Measurements from ENCODE around the gene MED26.

The MED26 gene

GRCh38 chr19:16542045-16542909, 85.7 kb downstream of the MED26 start, which contains the start of gene CHERP:
Gene CHERP (minus strand): TSS chr19:16542437. CDS start chr19:16542378, 59 bp downstream.
- peak; percentile 91 to 93 for DNase-seq (ENCODE audit: low read depth in 2 of 2)

GRCh38 chr19:16541526-16542044, 86.4 kb downstream of the MED26 start:
- DNase-seq (ENCODE audit: low read depth in 2 of 2) = no peak

- DNase-seq (ENCODE audit: low read depth in 2 of 2) = no peak
These were observed 87.1 kb downstream of the MED26 start for GRCh38 chr19:16540948-16541347.

DNA sequence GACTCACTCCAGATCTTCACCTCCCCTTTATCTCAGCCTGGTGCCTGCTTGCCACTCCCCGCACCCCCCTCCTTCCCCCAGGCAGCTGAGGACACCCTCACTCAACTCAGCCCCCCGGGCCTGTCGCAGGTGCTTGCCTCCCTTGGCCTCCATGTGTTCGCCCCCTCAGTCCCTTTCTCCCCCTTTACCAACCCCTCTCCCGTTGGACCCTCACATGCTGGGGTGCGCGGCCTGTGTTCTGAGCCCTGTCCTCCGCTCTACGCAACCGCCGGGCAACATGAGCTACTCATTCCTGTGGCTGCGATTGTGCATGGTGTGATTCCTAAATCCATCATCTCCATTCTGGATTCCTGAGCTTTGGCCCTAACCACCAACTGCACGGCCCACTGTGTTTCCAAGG, 90.9 kb downstream of the MED26 start:
- no peak for DNase-seq (ENCODE audit: low read depth in 2 of 2)

DNA sequence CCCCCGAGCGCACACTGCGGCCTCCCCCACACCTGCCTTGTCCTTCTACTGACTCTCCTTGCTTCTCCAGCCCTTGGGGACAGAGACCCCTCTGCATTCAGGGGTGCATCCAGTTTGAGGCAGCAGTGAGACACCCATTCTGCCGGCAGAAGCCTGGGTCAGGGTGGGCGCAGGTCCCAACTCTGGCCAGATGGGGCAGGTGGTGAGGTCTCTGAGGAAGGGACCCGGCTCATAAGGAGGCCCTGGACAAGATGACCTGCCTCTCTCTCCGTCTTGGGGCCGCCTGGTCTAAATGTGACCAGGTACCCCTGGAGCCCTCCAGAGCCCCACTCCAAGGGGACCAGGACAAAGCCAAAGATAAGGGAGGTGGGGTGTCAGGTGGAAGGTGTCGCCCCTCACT, 91.9 kb downstream of the MED26 start:
- no peak for DNase-seq (ENCODE audit: low read depth in 2 of 2)

DNA sequence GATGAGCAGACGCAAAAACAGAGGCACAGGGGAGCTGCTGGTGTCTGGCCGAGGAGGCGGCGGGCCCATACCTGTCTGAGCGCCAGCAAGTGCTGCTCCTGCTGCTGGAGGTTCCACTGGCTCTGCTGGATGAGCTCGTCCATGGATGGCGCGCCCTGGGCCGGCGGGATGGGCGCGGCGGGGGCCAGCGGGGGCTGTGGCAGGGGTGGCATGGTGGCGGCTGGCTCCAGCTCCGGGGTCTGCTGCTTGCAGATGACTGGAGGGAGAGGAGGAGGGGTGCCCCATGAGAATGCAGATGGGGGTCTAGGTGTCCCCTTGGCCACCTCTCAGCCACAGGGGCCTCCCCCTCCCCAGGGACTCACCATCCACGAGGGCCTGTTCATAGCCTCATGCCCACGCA, 92.6 kb downstream of the MED26 start:
- DNase-seq (ENCODE audit: low read depth in 2 of 2) = no peak

- DNase-seq (ENCODE audit: low read depth in 2 of 2) = no peak
These were observed 95.4 kb downstream of the MED26 start for GRCh38 chr19:16532440-16533234.

GRCh38 chr19:16531380-16531669, 96.7 kb downstream of the MED26 start:
- DNase-seq (ENCODE audit: low read depth in 2 of 2) = no peak

DNA sequence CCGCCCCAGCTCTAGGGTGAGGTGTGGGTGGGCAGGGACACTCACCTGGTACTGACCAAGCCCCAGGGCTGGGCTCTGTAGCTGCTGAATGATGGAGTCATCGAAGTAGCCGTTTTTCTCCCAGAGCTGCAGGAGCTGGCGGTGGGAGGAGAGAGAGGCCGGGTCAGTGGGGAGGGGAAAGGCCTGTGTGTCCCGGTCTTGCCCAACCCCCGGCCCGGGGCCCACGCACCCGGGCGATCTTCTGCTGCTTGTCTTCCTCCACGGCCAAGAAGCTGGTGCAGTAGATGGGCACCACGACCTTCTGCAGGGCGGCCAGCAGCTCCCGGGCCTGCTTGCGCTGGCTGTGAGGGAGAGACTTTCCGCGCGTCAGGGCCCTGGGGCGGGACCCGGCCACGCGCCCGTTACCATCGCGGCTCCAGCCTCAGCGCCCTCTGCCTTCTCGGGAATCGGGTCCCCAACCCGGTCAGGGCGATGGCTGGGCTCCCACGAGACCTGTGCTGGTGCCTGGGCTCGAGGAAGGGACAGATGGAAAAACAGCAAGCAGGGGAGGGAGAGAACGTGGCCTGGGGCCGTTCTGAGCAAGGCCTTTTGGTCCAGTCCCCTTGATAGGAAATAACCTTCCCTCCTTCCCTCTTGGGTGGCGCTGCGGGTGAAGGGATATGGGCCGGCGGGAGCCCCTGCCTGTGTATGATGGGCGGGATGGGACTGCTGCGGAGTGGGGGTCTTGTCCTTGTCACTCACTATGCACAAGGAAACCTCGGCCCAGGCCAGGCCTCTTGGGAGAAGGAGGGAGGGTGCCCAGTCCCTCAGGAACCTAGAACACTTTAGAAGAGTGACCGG, 97.2 kb downstream of the MED26 start:
- no peak for DNase-seq (ENCODE audit: low read depth in 2 of 2)

GRCh38 chr19:16529466-16530144, 98.4 kb downstream of the MED26 start:
- no peak for DNase-seq (ENCODE audit: low read depth in 2 of 2)

DNA sequence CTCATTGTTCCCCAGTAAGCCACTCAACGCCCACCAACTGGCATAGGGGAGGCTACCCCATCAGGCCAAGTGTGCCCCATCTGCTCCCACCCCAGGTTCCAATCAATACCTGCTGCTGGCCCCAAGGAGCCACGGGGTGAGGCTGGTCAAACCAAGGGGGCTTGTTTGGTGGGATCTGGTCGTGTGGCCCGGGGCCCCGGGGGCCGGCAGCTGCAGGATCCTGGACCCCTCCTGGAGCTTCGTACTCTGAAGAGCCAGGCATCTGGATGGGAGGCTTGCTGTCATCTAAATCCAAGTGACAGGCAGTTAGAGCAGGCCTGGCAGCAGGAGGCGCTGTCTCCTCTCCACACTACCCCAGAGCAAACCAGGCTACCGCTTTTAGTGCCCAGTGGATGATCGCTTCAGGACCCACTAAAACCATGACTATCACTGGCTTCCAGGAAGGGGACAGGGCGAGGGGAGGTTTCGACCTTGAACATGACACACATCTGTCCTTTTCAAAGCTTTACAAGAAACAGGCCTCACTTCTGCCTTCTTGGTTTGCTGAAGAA, 100.0 kb downstream of the MED26 start:
- peak in 1 of 2 donors; percentile 34 for DNase-seq (ENCODE audit: low read depth in 2 of 2)

DNA sequence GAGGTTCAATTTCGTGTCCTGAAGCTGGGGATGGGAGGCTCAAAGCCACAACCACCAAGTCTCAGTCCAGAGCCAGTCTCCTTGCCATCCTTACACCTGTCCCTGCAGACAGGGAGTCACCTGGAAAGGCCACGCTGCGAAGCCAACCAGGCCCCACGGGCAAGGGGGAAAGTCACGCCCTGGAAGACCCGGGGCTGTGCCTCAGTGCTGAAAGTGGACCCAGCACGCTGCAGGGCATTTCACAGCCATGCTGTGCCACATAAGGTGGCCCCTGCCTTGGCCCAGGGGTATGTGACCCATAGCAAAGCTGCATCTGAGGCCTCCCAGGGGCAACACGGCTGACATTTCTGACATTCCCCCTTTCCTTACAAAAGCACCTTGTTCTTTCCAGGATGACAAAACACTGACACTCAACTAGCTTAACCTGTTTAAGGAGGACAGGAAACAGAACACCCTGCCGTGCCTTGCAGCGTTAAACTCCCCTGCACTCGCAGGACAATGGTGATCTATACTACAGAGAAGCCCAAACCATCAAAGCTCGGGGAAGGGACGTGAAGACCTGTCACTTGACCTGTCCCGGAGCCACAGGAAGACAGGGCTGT, 100.6 kb downstream of the MED26 start:
- DNase-seq (ENCODE audit: low read depth in 2 of 2) = no peak

DNA sequence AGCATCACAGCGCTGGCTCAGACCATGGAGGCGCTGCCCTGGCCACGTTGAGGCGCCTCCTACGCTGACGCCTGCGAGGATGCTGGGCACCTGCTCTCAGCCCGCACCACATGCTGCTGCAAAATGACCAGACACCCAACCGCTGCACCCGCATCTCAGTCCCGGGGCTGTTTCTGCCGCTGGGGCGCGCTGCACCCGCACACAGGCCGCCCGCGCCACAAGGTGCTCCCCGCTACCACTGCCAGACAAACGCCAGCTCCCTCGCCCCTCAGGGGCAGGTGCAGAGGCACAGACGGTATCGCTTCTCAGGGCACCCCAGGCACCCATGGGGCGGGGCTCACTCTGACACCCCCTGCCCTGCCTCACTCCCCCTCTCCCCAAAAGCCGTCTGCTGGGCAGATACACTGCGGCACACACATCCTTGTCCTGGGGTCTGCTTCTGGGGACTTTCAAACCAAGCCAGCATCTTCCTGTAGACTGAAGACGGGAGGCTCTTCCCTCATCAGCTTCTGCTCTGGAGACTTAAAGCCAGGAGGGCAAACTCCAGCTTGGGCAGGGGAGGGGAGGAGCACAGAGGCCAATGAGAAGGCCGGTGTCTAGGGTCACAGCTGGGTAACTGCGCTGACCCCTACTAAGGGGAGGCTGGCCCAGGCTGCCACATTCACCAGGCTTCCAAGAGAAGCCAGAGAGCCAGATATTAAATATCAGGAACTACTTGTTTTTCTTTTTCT, 102.1 kb downstream of the MED26 start:
- DNase-seq (ENCODE audit: low read depth in 2 of 2) = no peak

GRCh38 chr19:16524991-16525734, 102.8 kb downstream of the MED26 start:
- DNase-seq (ENCODE audit: low read depth in 2 of 2) = no peak
